Measurements from ENCODE around the gene SCRN2. TPM values are rescaled to one million over a fixed set of nuclear protein-coding genes. Genes with fewer than 3 reads are reported as not detected.

The SCRN2 gene
- total and polyA plus RNA-seq, 2 of the 13 experiments (the other 11 are each of a cell fraction or from before 2014, with no cell fraction given) = 21.7 to 29.5 TPM

DNA sequence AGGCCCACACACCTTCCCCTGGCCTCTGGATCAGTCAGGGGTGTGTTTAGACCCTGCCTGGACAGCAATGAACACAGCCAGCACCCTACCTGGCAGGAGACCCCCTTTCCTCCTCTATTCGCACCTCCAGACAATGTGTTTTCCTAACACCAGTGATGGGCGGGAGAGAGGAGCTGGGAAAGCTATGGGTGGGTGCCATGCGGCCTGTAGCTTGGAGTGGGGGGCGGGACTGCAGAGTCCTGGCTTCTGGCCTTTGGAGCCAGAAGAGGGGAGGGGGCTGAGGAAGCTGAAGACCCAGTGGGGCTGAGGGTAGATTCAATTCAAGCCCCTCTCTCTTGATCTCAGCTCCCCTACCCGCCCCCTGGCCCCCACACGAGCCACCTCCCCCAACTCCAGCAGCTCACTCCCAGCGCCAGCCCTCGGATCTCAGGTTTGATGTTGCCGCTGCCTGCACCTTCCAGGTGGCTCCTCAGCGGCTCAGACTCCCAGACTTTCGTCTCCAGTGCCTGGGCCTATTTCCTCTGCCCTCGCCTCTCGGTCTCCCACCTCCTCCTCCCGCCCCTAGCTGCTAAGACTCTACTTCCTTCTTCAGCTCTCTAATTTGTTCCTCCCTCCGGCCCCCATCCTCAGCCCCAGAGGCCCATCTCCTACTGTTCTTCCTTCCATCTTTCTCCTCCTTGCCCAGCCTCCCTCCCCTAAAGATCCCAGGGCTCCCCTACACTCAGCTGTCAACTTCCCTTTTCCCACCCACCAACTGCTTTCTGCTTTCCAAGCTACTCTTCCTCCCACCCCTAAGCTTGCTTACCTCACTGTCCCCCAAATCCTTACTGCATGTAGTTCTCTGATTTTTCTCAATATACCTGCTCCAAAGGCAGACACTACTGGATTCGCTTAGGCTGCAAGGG lies 16.7 kb upstream of the SCRN2 start (continued):
- TF ChIP-seq, protein P1, sequence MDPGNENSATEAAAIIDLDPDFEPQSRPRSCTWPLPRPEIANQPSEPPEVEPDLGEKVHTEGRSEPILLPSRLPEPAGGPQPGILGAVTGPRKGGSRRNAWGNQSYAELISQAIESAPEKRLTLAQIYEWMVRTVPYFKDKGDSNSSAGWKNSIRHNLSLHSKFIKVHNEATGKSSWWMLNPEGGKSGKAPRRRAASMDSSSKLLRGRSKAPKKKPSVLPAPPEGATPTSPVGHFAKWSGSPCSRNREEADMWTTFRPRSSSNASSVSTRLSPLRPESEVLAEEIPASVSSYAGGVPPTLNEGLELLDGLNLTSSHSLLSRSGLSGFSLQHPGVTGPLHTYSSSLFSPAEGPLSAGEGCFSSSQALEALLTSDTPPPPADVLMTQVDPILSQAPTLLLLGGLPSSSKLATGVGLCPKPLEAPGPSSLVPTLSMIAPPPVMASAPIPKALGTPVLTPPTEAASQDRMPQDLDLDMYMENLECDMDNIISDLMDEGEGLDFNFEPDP (CRISPR knock-in tag; conservative IDR thresholded peaks at IDR 0.05) = no peak
- TF ChIP-seq SMAD3 (CRISPR knock-in tag; IDR thresholded peaks at IDR 0.05) = no peak
- no peak for TF ChIP-seq ZNF496 (CRISPR knock-in tag; IDR thresholded peaks at IDR 0.05; ENCODE audit: insufficient replicate concordance)
- no peak for TF ChIP-seq HOXA5 (CRISPR knock-in tag; IDR thresholded peaks at IDR 0.05)
- TF ChIP-seq, protein P2, sequence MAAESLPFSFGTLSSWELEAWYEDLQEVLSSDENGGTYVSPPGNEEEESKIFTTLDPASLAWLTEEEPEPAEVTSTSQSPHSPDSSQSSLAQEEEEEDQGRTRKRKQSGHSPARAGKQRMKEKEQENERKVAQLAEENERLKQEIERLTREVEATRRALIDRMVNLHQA (CRISPR knock-in tag; IDR thresholded peaks at IDR 0.05) = no peak
- TF ChIP-seq, protein P3, sequence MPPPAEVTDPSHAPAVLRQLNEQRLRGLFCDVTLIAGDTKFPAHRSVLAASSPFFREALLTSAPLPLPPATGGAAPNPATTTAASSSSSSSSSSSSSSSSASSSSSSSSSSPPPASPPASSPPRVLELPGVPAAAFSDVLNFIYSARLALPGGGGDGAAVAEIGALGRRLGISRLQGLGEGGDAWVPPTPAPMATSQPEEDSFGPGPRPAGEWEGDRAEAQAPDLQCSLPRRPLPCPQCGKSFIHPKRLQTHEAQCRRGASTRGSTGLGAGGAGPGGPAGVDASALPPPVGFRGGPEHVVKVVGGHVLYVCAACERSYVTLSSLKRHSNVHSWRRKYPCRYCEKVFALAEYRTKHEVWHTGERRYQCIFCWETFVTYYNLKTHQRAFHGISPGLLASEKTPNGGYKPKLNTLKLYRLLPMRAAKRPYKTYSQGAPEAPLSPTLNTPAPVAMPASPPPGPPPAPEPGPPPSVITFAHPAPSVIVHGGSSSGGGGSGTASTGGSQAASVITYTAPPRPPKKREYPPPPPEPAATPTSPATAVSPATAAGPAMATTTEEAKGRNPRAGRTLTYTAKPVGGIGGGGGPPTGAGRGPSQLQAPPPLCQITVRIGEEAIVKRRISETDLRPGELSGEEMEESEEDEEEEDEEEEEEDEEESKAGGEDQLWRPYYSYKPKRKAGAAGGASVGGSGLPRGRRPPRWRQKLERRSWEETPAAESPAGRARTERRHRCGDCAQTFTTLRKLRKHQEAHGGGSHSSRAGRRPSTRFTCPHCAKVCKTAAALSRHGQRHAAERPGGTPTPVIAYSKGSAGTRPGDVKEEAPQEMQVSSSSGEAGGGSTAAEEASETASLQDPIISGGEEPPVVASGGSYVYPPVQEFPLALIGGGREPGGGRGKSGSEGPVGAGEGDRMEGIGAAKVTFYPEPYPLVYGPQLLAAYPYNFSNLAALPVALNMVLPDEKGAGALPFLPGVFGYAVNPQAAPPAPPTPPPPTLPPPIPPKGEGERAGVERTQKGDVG (CRISPR knock-in tag; IDR thresholded peaks at IDR 0.05; ENCODE audit: borderline replicate concordance) = no peak

All from HepG2 (cell line).